Sigmoid colon (tissue), 4 donors: Measurements from ENCODE around the gene TRAPPC2.

Source experiments
- CTCF ChIP-seq, 4 experiments: fragments of 450-650 bp in 3 of 4; fragments of 200-600 bp in 1 of 4; IDR thresholded peaks; one replicate each; pipeline ENCODE4 v1.5.1; 2016 to 2019; ENCODE audit warnings: antibody characterized with exemption in 4 of 4, mild to moderate bottlenecking in 3 of 4, moderate library complexity in 2 of 4
- EP300 ChIP-seq, 4 donors: sonication (generic); formaldehyde crosslinking; IDR thresholded peaks; one replicate each; pipeline ENCODE4 v1.6.1; 2017; ENCODE audit warnings: antibody characterized with exemption in 4 of 4
- POLR2A ChIP-seq, 2 donors: fragments of 450-650 bp; IDR thresholded peaks; one replicate each; pipeline ENCODE4 v1.6.1; 2016; ENCODE audit warnings: antibody characterized with exemption in 2 of 2, mild to moderate bottlenecking in 2 of 2, moderate library complexity in 2 of 2
- POLR2AphosphoS5 ChIP-seq, 4 donors: sonication (generic); formaldehyde crosslinking; IDR thresholded peaks; one replicate each; pipeline ENCODE4 v1.6.1; 2017; ENCODE audit warnings: antibody characterized with exemption in 4 of 4

GRCh38 chrX:13764765-13765164, 30.3 kb upstream of the TRAPPC2 start:
- TF ChIP-seq CTCF (IDR thresholded peaks at IDR 0.05) = no peak
- no peak for TF ChIP-seq POLR2A (IDR thresholded peaks at IDR 0.05)
- TF ChIP-seq POLR2AphosphoS5 (IDR thresholded peaks at IDR 0.05) = no peak
- TF ChIP-seq EP300 (IDR thresholded peaks at IDR 0.05) = no peak
